Fibroblast of mammary gland (primary cell): ENCODE results near the gene PRR7.

Experiments
- DNase-seq: peaks from one replicate; pipeline ENCODE4 v3.0.0-alpha.2; 2010; ENCODE audit warnings: low read depth
- H3K4me3 ChIP-seq: 2 replicates; pipeline ENCODE4 v1.5.1; 2011; ENCODE audit warnings: low read depth, mild to moderate bottlenecking, low read length, moderate library complexity; ENCODE audit not compliant: control insufficient read depth
- TF ChIP-seq, protein P1 (sequence below): conservative IDR thresholded peaks from 2 replicates; pipeline ENCODE4 v1.5.1; 2011; ENCODE audit warnings: low read depth, low read length, inconsistent platforms; ENCODE audit not compliant: control insufficient read depth, insufficient read depth

The PRR7 gene

GRCh38 chr5:177497292-177498012 lies 50.8 kb downstream of the PRR7 start, which contains the start of gene PDLIM7:
PDLIM7 (minus strand) TSS chr5:177497604; CDS start chr5:177496512, 1,092 bp downstream.
- peak; percentile 96 for DNase-seq
- TF ChIP-seq, protein P1, sequence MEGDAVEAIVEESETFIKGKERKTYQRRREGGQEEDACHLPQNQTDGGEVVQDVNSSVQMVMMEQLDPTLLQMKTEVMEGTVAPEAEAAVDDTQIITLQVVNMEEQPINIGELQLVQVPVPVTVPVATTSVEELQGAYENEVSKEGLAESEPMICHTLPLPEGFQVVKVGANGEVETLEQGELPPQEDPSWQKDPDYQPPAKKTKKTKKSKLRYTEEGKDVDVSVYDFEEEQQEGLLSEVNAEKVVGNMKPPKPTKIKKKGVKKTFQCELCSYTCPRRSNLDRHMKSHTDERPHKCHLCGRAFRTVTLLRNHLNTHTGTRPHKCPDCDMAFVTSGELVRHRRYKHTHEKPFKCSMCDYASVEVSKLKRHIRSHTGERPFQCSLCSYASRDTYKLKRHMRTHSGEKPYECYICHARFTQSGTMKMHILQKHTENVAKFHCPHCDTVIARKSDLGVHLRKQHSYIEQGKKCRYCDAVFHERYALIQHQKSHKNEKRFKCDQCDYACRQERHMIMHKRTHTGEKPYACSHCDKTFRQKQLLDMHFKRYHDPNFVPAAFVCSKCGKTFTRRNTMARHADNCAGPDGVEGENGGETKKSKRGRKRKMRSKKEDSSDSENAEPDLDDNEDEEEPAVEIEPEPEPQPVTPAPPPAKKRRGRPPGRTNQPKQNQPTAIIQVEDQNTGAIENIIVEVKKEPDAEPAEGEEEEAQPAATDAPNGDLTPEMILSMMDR: no peak
- H3K4me3 ChIP-seq: peak within 1 kb of the TSS; percentile 77

DNA sequence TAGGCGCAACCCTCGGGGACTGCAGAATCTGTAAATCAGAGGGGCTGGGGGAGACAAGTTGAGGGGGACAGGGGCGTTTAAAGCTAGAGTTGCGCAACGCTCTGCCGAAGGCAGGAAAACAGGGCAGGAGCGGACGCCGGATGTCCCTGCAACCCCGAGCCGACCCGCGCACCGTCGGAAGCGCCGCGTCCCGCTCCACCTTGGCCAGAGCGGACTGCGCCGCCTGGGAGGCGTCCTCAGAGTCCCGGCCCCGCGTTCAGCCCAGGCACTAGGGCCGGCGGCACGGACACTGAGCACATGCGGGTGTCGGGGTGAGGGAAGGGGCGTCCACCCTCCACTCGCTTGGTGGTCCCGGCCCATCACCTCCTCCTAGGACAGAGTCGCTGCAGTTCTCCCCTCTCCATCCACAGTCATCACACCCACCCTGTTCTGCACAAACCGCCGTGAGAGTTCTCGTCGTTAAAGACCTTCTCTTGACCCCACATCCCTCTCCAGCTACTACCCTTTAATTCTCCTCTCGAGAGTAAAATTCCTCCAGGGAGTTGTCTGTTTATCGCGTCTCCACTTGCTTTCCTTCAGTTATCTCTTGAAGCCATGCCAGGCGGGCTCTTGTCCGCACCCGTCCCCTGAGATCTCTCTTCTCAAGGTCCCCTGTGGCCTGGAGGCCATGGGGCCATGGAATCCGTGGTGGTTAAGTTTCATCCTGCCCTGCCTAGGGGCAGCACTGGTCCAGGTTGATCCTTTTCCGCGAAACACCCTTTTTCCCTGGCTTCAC lies 51.6 kb downstream of the PRR7 start:
- no peak for DNase-seq
- H3K4me3 ChIP-seq: peak overlapping the region; percentile 52
- TF ChIP-seq, protein P1: no peak

GRCh38 chr5:177499842-177500241 lies 53.2 kb downstream of the PRR7 start:
- TF ChIP-seq, protein P1: no peak
- H3K4me3 ChIP-seq: no peak overlapping the region
- no peak for DNase-seq

GRCh38 chr5:177500685-177501522 lies 54.3 kb downstream of the PRR7 start:
- TF ChIP-seq, protein P1: peak; percentile 93
- no peak overlapping the region for H3K4me3 ChIP-seq
- peak; percentile 85 for DNase-seq

GRCh38 chr5:177501874-177502678 lies 55.5 kb downstream of the PRR7 start:
- no peak for DNase-seq

More at GRCh38 chr5:177501874-177502678, 55.5 kb downstream of the PRR7 start:
- H3K4me3 ChIP-seq: no peak overlapping the region
- TF ChIP-seq, protein P1: no peak
